Trophoblast cell (in vitro differentiated cells and primary cell): ENCODE measurements around the gene ARHGAP22.

Experiments
- DNase-seq, 2 donors: peaks; one replicate each; pipeline ENCODE4 v3.0.0-alpha.2; 2016
- H2AFZ ChIP-seq: 2 replicates; pipeline ENCODE4 v1.6.1; 2013; ENCODE audit warnings: low read length, moderate library complexity, mild to moderate bottlenecking; ENCODE audit not compliant: insufficient read depth, poor library complexity
- H2AK5ac ChIP-seq: 2 replicates; pipeline ENCODE4 v1.6.1; 2013; ENCODE audit warnings: mild to moderate bottlenecking, low read length
- H2BK120ac ChIP-seq: 2 replicates; pipeline ENCODE4 v1.6.1; 2013; ENCODE audit warnings: low read length, mild to moderate bottlenecking, moderate library complexity; ENCODE audit not compliant: insufficient read depth, poor library complexity
- H2BK12ac ChIP-seq: 2 replicates; pipeline ENCODE4 v1.6.1; 2013; ENCODE audit warnings: mild to moderate bottlenecking, low read length, moderate library complexity
- H2BK5ac ChIP-seq: 2 replicates; pipeline ENCODE4 v1.6.1; 2013; ENCODE audit warnings: low read length, low read depth, moderate library complexity, mild to moderate bottlenecking; ENCODE audit not compliant: poor library complexity
- H3K14ac ChIP-seq: 2 replicates; pipeline ENCODE4 v1.6.1; 2013; ENCODE audit warnings: mild to moderate bottlenecking, low read length
- H3K18ac ChIP-seq: 2 replicates; pipeline ENCODE4 v1.6.1; 2013; ENCODE audit warnings: mild to moderate bottlenecking, low read length
- H3K23ac ChIP-seq: 2 replicates; pipeline ENCODE4 v1.6.1; 2013; ENCODE audit warnings: low read length
- H3K27ac ChIP-seq: 2 replicates; pipeline ENCODE4 v1.5.1; 2013; ENCODE audit warnings: low read depth, mild to moderate bottlenecking, inconsistent platforms, low read length, moderate library complexity
- H3K27me3 ChIP-seq: 2 replicates; pipeline ENCODE4 v1.6.1; 2013; ENCODE audit warnings: inconsistent platforms, mild to moderate bottlenecking, low read length, moderate library complexity; ENCODE audit not compliant: insufficient read depth
- H3K36me3 ChIP-seq, 2 experiments: 1 replicate in 1 of 2; 2 replicates in 1 of 2; pipeline ENCODE4 v1.6.1; 2013; ENCODE audit warnings: low read length in 2 of 2, mild to moderate bottlenecking in 2 of 2, moderate library complexity in 1 of 2; ENCODE audit not compliant: insufficient read depth in 2 of 2, control insufficient read depth in 1 of 2
- H3K4ac ChIP-seq: 2 replicates; pipeline ENCODE4 v1.6.1; 2013; ENCODE audit warnings: low read depth, mild to moderate bottlenecking, low read length, moderate library complexity
- H3K4me1 ChIP-seq, 2 experiments: 1 replicate in 1 of 2; 2 replicates in 1 of 2; pipeline ENCODE4 v1.6.1; 2013; ENCODE audit warnings: low read length in 2 of 2, mild to moderate bottlenecking in 2 of 2, moderate library complexity in 1 of 2; ENCODE audit not compliant: insufficient read depth in 2 of 2, control insufficient read depth in 1 of 2
- H3K4me2 ChIP-seq: 2 replicates; pipeline ENCODE4 v1.6.1; 2013; ENCODE audit warnings: inconsistent platforms, mild to moderate bottlenecking, low read length, moderate library complexity
- H3K4me3 ChIP-seq: 2 replicates; pipeline ENCODE4 v1.5.1; 2013; ENCODE audit warnings: mild to moderate bottlenecking, low read depth, low read length, inconsistent platforms
- H3K79me1 ChIP-seq: one replicate; pipeline ENCODE4 v1.6.1; 2013; ENCODE audit warnings: low read length
- H3K79me2 ChIP-seq: 2 replicates; pipeline ENCODE4 v1.6.1; 2013; ENCODE audit warnings: low read length, mild to moderate bottlenecking; ENCODE audit not compliant: control insufficient read depth, insufficient read depth, poor library complexity
- H3K9ac ChIP-seq: 2 replicates; pipeline ENCODE4 v1.6.1; 2013; ENCODE audit warnings: mild to moderate bottlenecking, low read length
- H3K9me3 ChIP-seq: 2 replicates; pipeline ENCODE4 v1.6.1; 2013; ENCODE audit warnings: low read depth, mild to moderate bottlenecking, control low read depth, inconsistent platforms, low read length; ENCODE audit not compliant: insufficient read depth
- H4K12ac ChIP-seq: 2 replicates; pipeline ENCODE4 v1.6.1; 2013; ENCODE audit warnings: low read depth, mild to moderate bottlenecking, low read length, moderate library complexity
- H4K8ac ChIP-seq: 2 replicates; pipeline ENCODE4 v1.6.1; 2013; ENCODE audit warnings: low read depth, mild to moderate bottlenecking, low read length, moderate library complexity
- H4K91ac ChIP-seq: one replicate; pipeline ENCODE4 v1.6.1; 2013; ENCODE audit warnings: low read depth, mild to moderate bottlenecking, low read length, moderate library complexity
- WGBS: extraction: QIAGEN DNeasy Blood & Tissue Kit; methylation state at CpG from one replicate; pipeline ENCODE4 v1.1.7; 2013; ENCODE audit warnings: missing lambda C conversion rate; ENCODE audit not compliant: insufficient read length, insufficient coverage; ENCODE audit errors: extremely low coverage; 5-methylcytosine and 5-hydroxymethylcytosine counted together

ARHGAP22 gene

DNA sequence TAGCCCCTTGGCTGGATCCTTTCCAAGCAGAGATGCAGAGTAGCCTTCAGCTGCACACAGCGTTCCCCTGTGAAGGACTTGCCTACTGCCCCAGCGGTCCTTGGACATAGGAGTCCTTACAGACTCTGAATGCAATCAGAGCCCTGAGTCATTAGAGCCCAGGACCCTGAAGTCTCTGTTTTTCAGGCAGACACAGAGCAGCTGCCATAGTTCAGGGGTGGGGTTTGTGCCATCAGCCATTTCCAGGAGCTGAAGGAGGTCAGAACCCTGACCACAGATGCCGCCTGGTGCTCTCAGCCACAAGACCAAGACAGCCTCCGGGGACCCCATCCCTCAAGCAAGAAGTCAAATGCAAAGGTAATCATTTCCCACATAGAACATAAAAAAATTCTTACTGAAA, 47.0 kb upstream of the ARHGAP22 start:
- Histone ChIP-seq H3K4ac (no peak overlapping the region), H2AFZ (no peak overlapping the region), H3K36me3 (no peaks in the 10 kb centered on the region), H3K4me1 (peaks cover 0 to 6% of the 10 kb centered on the region in 2 experiments), H3K23ac (no peak overlapping the region), H3K9me3 (peaks cover 1% of the 10 kb centered on the region), H3K14ac (no peak overlapping the region), H3K27me3 (peaks cover 3% of the 10 kb centered on the region), H2AK5ac (no peak overlapping the region), H2BK120ac (no peak overlapping the region), H2BK12ac (no peak overlapping the region), H2BK5ac (no peak overlapping the region), H4K91ac (no peak overlapping the region), H3K79me2 (no peaks in the 10 kb centered on the region), H3K27ac (no peak overlapping the region), H3K9ac (no peak overlapping the region), H3K4me2 (no peak overlapping the region), H3K79me1 (no peaks in the 10 kb centered on the region), H3K4me3 (no peak overlapping the region), H4K12ac (no peak overlapping the region), H4K8ac (no peak overlapping the region), H3K18ac (no peak overlapping the region)
- WGBS = no CpG with 5 or more reads among the region's 4 CpGs
- no peak for DNase-seq

DNA sequence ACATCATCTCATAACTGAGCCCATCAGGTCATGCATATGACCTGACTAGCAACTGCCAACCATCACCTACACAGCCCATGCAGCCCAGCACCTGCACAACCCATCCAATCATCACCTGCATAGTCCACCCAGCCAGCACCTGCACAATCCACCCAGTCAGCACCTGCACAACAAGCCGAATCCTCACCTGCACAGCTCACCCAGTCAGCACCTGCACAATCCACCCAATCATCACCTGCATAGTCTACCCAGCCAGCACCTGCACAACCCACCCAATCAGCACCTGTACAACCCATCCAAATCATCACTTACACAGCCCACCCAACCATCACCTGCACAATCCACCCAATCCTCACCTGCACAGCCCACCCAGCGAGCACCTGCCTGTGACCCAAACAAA, 46.4 kb upstream of the ARHGAP22 start:
- H4K91ac ChIP-seq = no peak overlapping the region

DNA sequence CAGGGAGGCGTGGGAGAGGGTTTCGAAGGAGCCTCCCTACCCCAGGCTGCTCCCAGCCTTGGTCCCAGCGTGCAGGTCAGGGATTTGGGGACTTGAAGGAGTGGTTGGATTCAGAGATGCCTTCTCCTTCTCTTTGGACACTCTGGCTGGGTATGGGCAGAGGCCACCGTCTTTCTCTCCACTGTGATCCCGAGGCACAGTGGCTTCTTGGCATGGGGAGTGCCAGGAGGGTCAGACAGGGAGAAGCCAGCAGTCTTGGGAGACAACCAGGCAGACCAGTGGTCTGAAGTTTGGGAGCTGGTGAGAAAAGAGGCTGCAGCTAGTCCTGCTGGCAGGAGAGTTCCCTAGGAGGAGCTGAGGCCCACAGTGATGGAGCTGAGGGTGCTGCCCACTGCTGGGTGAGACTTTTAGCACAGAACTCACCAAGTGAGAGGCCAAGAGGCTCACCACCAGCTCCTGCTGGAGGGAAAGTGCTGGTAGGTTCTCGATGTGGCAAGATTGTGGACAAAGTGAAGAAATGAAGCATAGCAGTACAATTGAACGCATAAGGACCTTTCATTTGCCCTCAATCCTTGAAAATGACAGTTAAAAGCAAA, 44.6 kb upstream of the ARHGAP22 start:
- no peak overlapping the region for H4K91ac ChIP-seq
- no peak overlapping the region for H2AFZ ChIP-seq
- no peak overlapping the region for H3K9ac ChIP-seq
- peaks cover 3% of the 10 kb centered on the region for H3K27me3 ChIP-seq
- no CpG with 5 or more reads among the region's 7 CpGs for WGBS
- H3K27ac ChIP-seq = no peak overlapping the region
- no peak overlapping the region for H4K8ac ChIP-seq
- peaks cover 1% of the 10 kb centered on the region for H3K9me3 ChIP-seq
- H3K18ac ChIP-seq = no peak overlapping the region
- DNase-seq = no peak
- no peak overlapping the region for H3K4me2 ChIP-seq
- H3K36me3 ChIP-seq = no peaks in the 10 kb centered on the region
- no peak overlapping the region for H2BK12ac ChIP-seq
- no peak overlapping the region for H3K4ac ChIP-seq
- no peak overlapping the region for H3K14ac ChIP-seq
- no peaks in the 10 kb centered on the region for H3K79me2 ChIP-seq
- no peaks in the 10 kb centered on the region for H3K79me1 ChIP-seq
- H2BK120ac ChIP-seq = no peak overlapping the region
- no peak overlapping the region for H4K12ac ChIP-seq
- H3K4me1 ChIP-seq = no peaks in the 10 kb centered on the region
- H2AK5ac ChIP-seq = no peak overlapping the region
- no peak overlapping the region for H3K23ac ChIP-seq
- no peak overlapping the region for H2BK5ac ChIP-seq
- H3K4me3 ChIP-seq = no peak overlapping the region

More for the DNA sequence above, 46.4 kb upstream of the ARHGAP22 start:
- H3K18ac ChIP-seq = no peak overlapping the region
- H4K12ac ChIP-seq = no peak overlapping the region
- no peak overlapping the region for H2BK5ac ChIP-seq
- no peak overlapping the region for H3K23ac ChIP-seq
- no CpG with 5 or more reads among the region's 2 CpGs for WGBS
- H2AK5ac ChIP-seq = no peak overlapping the region
- no peak overlapping the region for H3K4me3 ChIP-seq
- no peaks in the 10 kb centered on the region for H3K36me3 ChIP-seq
- H3K9me3 ChIP-seq = peaks cover 1% of the 10 kb centered on the region
- no peaks in the 10 kb centered on the region for H3K79me1 ChIP-seq
- H3K9ac ChIP-seq = no peak overlapping the region
- no peak overlapping the region for H4K8ac ChIP-seq
- no peaks in the 10 kb centered on the region for H3K79me2 ChIP-seq
- H3K4ac ChIP-seq = no peak overlapping the region
- no peak for DNase-seq
- no peak overlapping the region for H3K27ac ChIP-seq
- H2BK120ac ChIP-seq = no peak overlapping the region
- no peak overlapping the region for H3K14ac ChIP-seq
- H2BK12ac ChIP-seq = no peak overlapping the region
- H3K4me2 ChIP-seq = no peak overlapping the region
- H3K4me1 ChIP-seq = peaks cover 0 to 2% of the 10 kb centered on the region in 2 experiments
- H3K27me3 ChIP-seq = peaks cover 3% of the 10 kb centered on the region
- H2AFZ ChIP-seq = no peak overlapping the region

DNA sequence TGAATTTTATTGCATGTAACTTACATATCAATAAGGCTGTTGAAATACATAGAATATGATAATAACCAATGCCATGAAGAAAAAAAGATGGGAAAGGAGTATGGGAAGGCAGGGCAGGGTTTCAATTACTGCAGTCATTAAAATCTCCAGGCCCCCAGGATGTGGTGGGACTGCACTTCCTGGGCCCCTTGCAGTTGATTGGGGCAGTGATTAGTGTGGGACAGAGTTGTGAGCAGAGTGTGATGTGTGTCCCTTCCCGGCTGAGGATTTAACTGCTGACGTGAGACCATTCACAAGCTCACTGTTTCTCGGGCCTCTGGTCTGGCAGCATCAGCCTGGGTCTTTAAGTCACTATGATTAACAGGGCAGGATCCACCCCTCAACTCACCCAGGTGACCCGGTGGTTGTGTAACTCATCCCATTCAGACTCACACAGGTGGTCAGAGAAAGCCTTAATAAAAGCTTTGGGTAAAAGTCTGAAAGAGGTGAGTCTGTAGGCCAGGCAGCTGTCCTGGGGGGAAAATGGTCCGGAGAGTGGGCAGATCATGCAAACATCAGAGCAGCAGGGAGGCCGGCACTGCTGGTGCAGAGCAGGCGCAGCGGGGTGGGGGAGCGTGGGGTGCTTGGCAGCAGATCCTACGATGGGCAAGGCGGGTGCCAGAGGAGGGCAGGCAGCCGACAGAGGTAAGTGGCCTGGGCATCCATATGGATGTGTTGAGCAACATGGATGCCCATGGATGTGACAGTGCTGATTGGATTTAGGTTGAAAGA, 43.5 kb upstream of the ARHGAP22 start:
- H3K4ac ChIP-seq = no peak overlapping the region
- no peak overlapping the region for H3K14ac ChIP-seq
- H2BK12ac ChIP-seq = no peak overlapping the region
- no peaks in the 10 kb centered on the region for H3K4me1 ChIP-seq
- H3K79me2 ChIP-seq = no peaks in the 10 kb centered on the region
- H4K8ac ChIP-seq = no peak overlapping the region
- H2AFZ ChIP-seq = no peak overlapping the region
- H2AK5ac ChIP-seq = no peak overlapping the region
- no peak overlapping the region for H3K18ac ChIP-seq
- H4K12ac ChIP-seq = no peak overlapping the region
- DNase-seq = no peak
- H3K27me3 ChIP-seq = no peaks in the 10 kb centered on the region
- H3K23ac ChIP-seq = no peak overlapping the region
- no peak overlapping the region for H3K4me2 ChIP-seq
- no peak overlapping the region for H3K9ac ChIP-seq
- H4K91ac ChIP-seq = no peak overlapping the region
- no peak overlapping the region for H2BK5ac ChIP-seq
- H3K27ac ChIP-seq = no peak overlapping the region
- H2BK120ac ChIP-seq = no peak overlapping the region
- H3K9me3 ChIP-seq = peaks cover 1% of the 10 kb centered on the region
- WGBS = no CpG with 5 or more reads among the region's 12 CpGs
- no peaks in the 10 kb centered on the region for H3K79me1 ChIP-seq
- H3K4me3 ChIP-seq = no peak overlapping the region
- H3K36me3 ChIP-seq = no peaks in the 10 kb centered on the region
